Measurements from ENCODE around the gene TREH. TPM values are rescaled to one million over a fixed set of nuclear protein-coding genes. Genes with fewer than 3 reads are reported as not detected.
"Not testable (repeated sequence)": the region's sequence is repeated elsewhere in the genome, so short reads cannot be mapped to it uniquely, and the experiment has no call there.

TREH gene
- total RNA-seq, 3 donors from 2014 or later, result not detected

- H3K27me3 ChIP-seq, result no peaks in the 10 kb centered on the region
- no peaks in the 10 kb centered on the region for H3K9me3 ChIP-seq
- intact Hi-C loops (cut with DNase I; ENCODE audit: low total_unique reads), result no loop called here
- peak overlapping the region; percentile 1 to 13 for H3K27ac ChIP-seq
- no peak for DNase-seq (ENCODE audit: low spot score in 2 of 2)
- TF ChIP-seq CTCF (IDR thresholded peaks at IDR 0.05) (no peak), POLR2A (IDR thresholded peaks at IDR 0.05) (no peak), POLR2AphosphoS5 (IDR thresholded peaks at IDR 0.05) (no peak)
- H3K4me3 ChIP-seq, result no peak overlapping the region
- H3K4me1 ChIP-seq, result no peaks in the 10 kb centered on the region
- H3K36me3 ChIP-seq, result no peaks in the 10 kb centered on the region
These were observed 36.4 kb upstream of the TREH start for GRCh38 chr11:118715837-118716260.

GRCh38 chr11:118715245-118715831 is 35.9 kb upstream of the TREH start:
- intact Hi-C loops (cut with DNase I; ENCODE audit: low total_unique reads), result no loop called here
- no peaks in the 10 kb centered on the region for H3K4me1 ChIP-seq
- no peak overlapping the region for H3K4me3 ChIP-seq
- DNase-seq (ENCODE audit: low spot score in 2 of 2), result peak in 1 of 2 donors; percentile 23
- no peaks in the 10 kb centered on the region for H3K36me3 ChIP-seq
- TF ChIP-seq POLR2AphosphoS5 (IDR thresholded peaks at IDR 0.05) (no peak), CTCF (IDR thresholded peaks at IDR 0.05) (no peak), POLR2A (IDR thresholded peaks at IDR 0.05) (no peak)
- no peaks in the 10 kb centered on the region for H3K27me3 ChIP-seq
- H3K9me3 ChIP-seq, result no peaks in the 10 kb centered on the region
- peak overlapping the region; percentile 1 to 29 for H3K27ac ChIP-seq

- intact Hi-C loops (cut with DNase I; ENCODE audit: low total_unique reads), result no loop called here
- H3K4me3 ChIP-seq, result no peak overlapping the region
- TF ChIP-seq POLR2A (IDR thresholded peaks at IDR 0.05) (no peak), CTCF (IDR thresholded peaks at IDR 0.05) (no peak), POLR2AphosphoS5 (IDR thresholded peaks at IDR 0.05) (no peak)
- no peaks in the 10 kb centered on the region for H3K36me3 ChIP-seq
- no peak for DNase-seq (ENCODE audit: low spot score in 2 of 2)
- no peaks in the 10 kb centered on the region for H3K4me1 ChIP-seq
- H3K27me3 ChIP-seq, result no peaks in the 10 kb centered on the region
- H3K9me3 ChIP-seq, result no peaks in the 10 kb centered on the region
- peak overlapping the region in 1 of 2 donors; percentile 29 for H3K27ac ChIP-seq
These were observed 35.4 kb upstream of the TREH start for GRCh38 chr11:118714816-118715215.

GRCh38 chr11:118714416-118714815 is 35.0 kb upstream of the TREH start:
- H3K9me3 ChIP-seq; intact Hi-C loops (cut with DNase I; ENCODE audit: low total_unique reads); DNase-seq (ENCODE audit: low spot score in 2 of 2); H3K27me3 ChIP-seq; H3K27ac ChIP-seq; H3K4me3 ChIP-seq; H3K4me1 ChIP-seq; H3K36me3 ChIP-seq: not testable (repeated sequence)

- H3K27ac ChIP-seq, result no peak overlapping the region
- no peak overlapping the region for H3K4me3 ChIP-seq
- TF ChIP-seq POLR2AphosphoS5 (IDR thresholded peaks at IDR 0.05) (no peak), POLR2A (IDR thresholded peaks at IDR 0.05) (no peak), CTCF (IDR thresholded peaks at IDR 0.05) (no peak)
- H3K36me3 ChIP-seq, result no peaks in the 10 kb centered on the region
- no peaks in the 10 kb centered on the region for H3K27me3 ChIP-seq
- no peak for DNase-seq (ENCODE audit: low spot score in 2 of 2)
- intact Hi-C loops (cut with DNase I; ENCODE audit: low total_unique reads), result no loop called here
- H3K4me1 ChIP-seq, result no peaks in the 10 kb centered on the region
- H3K9me3 ChIP-seq, result no peaks in the 10 kb centered on the region
These were observed 28.8 kb upstream of the TREH start for GRCh38 chr11:118708296-118708695.

- Histone ChIP-seq H3K4me3 (no peak overlapping the region), H3K9me3 (no peaks in the 10 kb centered on the region), H3K4me1 (no peaks in the 10 kb centered on the region), H3K27ac (no peak overlapping the region), H3K27me3 (no peaks in the 10 kb centered on the region), H3K36me3 (no peaks in the 10 kb centered on the region)
- intact Hi-C loops (cut with DNase I; ENCODE audit: low total_unique reads), result no loop called here
- TF ChIP-seq POLR2AphosphoS5 (IDR thresholded peaks at IDR 0.05) (no peak), POLR2A (IDR thresholded peaks at IDR 0.05) (no peak), CTCF (IDR thresholded peaks at IDR 0.05) (no peak)
- no peak for DNase-seq (ENCODE audit: low spot score in 2 of 2)
These were observed 27.0 kb upstream of the TREH start for GRCh38 chr11:118706546-118706825.
